ENCODE data around the gene KIN. TPM values are rescaled to one million over a fixed set of nuclear protein-coding genes. Genes with fewer than 3 reads are reported as not detected.

The KIN gene
- total and polyA plus RNA-seq, 12 donors: 5.4 to 13.3 (median 7.2) TPM

- WGBS, 2 donors: 97 to 100% methylated on average over 2 of the region's 2 CpGs
- intact Hi-C loops (cut with DNase I): no loop called here
- Histone ChIP-seq H3K4me1 (peaks cover 0 to 11% (median 6%) of the 10 kb centered on the region in 9 donors), H3K36me3 (peaks cover 0 to 100% (median 40%) of the 10 kb centered on the region in 9 donors), H3K9me3 (no peaks in the 10 kb centered on the region), H3K4me3 (no peak overlapping the region), H3K27ac (no peak overlapping the region), H3K27me3 (no peaks in the 10 kb centered on the region)
- no peak for TF ChIP-seq CTCF (IDR thresholded peaks at IDR 0.05)
- ATAC-seq: no peak
- no peak for DNase-seq
These were observed 11.0 kb downstream of the KIN start for GRCh38 chr10:7776777-7777176.

- Histone ChIP-seq H3K4me1 (peaks cover 0 to 11% (median 6%) of the 10 kb centered on the region in 9 donors), H3K9me3 (no peaks in the 10 kb centered on the region), H3K27ac (peak overlapping the region in 1 of 10 donors; percentile 18), H3K36me3 (peaks cover 0 to 100% (median 28%) of the 10 kb centered on the region in 9 donors), H3K4me3 (no peak overlapping the region), H3K27me3 (no peaks in the 10 kb centered on the region)
- peak in 4 of 8 donors; percentile 28 to 77 (median 46) for ATAC-seq
- no peak for TF ChIP-seq CTCF (IDR thresholded peaks at IDR 0.05)
- WGBS, 2 donors: 59 to 71% methylated on average over 10 of the region's 10 CpGs
- peak; percentile 23 to 28 for DNase-seq
- intact Hi-C loops (cut with DNase I): no loop called here
These were observed 13.7 kb downstream of the KIN start for GRCh38 chr10:7773845-7774801.

- H3K27me3 ChIP-seq: no peaks in the 10 kb centered on the region
These were observed 19.4 kb downstream of the KIN start for GRCh38 chr10:7768417-7768816.

GRCh38 chr10:7767209-7767608 is 20.6 kb downstream of the KIN start:
- intact Hi-C loops (cut with DNase I): no loop called here
- TF ChIP-seq CTCF (IDR thresholded peaks at IDR 0.05): no peak
- peaks cover 0 to 14% (median 0%) of the 10 kb centered on the region in 9 donors for H3K4me1 ChIP-seq
- no peak for DNase-seq
- no peak overlapping the region for H3K4me3 ChIP-seq
- H3K36me3 ChIP-seq: peaks cover 0 to 100% (median 55%) of the 10 kb centered on the region in 9 donors
- H3K27ac ChIP-seq: no peak overlapping the region
- ATAC-seq: no peak
- no peaks in the 10 kb centered on the region for H3K27me3 ChIP-seq
- WGBS, 2 donors: 94% methylated on average over 10 of the region's 10 CpGs
- no peaks in the 10 kb centered on the region for H3K9me3 ChIP-seq

More at GRCh38 chr10:7768417-7768816, 19.4 kb downstream of the KIN start:
- Histone ChIP-seq H3K27ac (no peak overlapping the region), H3K4me1 (peaks cover 0 to 10% (median 0%) of the 10 kb centered on the region in 9 donors), H3K36me3 (peaks cover 0 to 100% (median 43%) of the 10 kb centered on the region in 9 donors), H3K9me3 (no peaks in the 10 kb centered on the region), H3K4me3 (no peak overlapping the region)
- intact Hi-C loops (cut with DNase I): no loop called here
- TF ChIP-seq CTCF (IDR thresholded peaks at IDR 0.05): no peak
- 96% methylated on average over 7 of the region's 7 CpGs for WGBS, 2 donors
- no peak for ATAC-seq
- DNase-seq: no peak

All from heart right ventricle (tissue), 16 donors.